Panc1 (cell line): Measurements from ENCODE around the gene ADCYAP1R1.

Experiments used
- POLR2AphosphoS5 ChIP-seq: IDR thresholded peaks from 2 replicates; pipeline ENCODE4 v1.6.1; 2012; ENCODE audit warnings: mild to moderate bottlenecking, low read depth, low read length, moderate library complexity
- TCF7L2 ChIP-seq: IDR thresholded peaks from 2 replicates; pipeline ENCODE4 v1.6.1; 2011; ENCODE audit warnings: mild to moderate bottlenecking, low read depth, low read length, inconsistent platforms
- TF ChIP-seq, protein P1 (sequence below): fragments of 450-650 bp; IDR thresholded peaks from 2 replicates; pipeline ENCODE4 v1.5.1; 2017; ENCODE audit warnings: mild to moderate bottlenecking
- TF ChIP-seq, protein P2 (sequence below), 2 experiments: IDR thresholded peaks; 2 replicates each; pipeline ENCODE4 v1.6.1; 2011 to 2012; ENCODE audit warnings: low read depth in 2 of 2, control low read depth in 1 of 2, low read length in 1 of 2, mild to moderate bottlenecking in 1 of 2, moderate library complexity in 1 of 2; ENCODE audit not compliant: insufficient read depth in 1 of 2

DNA sequence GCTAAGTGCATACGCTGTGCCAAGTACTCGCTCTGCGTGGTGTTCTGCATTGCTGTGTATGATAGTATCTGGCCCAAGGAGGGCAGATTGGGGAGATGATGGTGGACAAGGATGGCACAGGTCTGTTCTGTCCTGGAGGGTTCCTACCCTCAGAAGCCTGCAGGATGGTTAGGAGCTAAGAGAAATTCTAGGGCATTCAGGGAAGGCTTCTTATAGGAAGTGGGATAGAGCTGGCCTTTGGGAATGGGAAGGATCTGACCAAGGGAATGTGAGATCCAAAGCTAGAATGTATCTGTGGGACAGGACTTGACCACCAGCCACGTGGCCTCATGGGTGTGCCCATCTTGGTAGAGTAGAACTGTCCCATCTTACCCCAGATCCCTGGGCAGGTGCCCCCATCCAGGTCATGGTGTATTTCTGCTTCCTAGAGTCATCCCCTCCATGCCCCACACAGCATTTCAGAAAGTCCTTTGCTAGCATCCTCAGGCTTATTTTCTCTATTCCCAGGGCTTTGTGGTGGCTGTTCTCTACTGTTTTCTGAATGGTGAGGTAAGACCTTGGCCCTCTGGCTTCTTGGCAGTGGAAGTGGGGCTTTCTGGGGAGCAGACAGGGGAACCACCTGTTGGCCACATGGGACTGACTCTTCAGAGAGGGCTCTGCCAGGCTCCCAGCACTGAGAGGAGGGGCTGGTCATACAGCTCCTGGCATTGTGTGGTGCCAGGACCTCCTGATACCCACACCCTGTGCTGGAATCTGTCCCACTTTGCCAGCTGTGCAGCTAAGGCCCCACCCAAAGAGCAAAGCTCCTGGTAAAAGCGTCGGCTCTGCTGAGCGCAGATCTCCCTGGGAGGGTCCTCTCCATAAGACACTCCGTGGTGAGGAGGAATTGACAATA, 52.5 kb downstream of the ADCYAP1R1 start:
- TF ChIP-seq TCF7L2 = no peak
- TF ChIP-seq, protein P1, sequence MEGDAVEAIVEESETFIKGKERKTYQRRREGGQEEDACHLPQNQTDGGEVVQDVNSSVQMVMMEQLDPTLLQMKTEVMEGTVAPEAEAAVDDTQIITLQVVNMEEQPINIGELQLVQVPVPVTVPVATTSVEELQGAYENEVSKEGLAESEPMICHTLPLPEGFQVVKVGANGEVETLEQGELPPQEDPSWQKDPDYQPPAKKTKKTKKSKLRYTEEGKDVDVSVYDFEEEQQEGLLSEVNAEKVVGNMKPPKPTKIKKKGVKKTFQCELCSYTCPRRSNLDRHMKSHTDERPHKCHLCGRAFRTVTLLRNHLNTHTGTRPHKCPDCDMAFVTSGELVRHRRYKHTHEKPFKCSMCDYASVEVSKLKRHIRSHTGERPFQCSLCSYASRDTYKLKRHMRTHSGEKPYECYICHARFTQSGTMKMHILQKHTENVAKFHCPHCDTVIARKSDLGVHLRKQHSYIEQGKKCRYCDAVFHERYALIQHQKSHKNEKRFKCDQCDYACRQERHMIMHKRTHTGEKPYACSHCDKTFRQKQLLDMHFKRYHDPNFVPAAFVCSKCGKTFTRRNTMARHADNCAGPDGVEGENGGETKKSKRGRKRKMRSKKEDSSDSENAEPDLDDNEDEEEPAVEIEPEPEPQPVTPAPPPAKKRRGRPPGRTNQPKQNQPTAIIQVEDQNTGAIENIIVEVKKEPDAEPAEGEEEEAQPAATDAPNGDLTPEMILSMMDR = no peak
- TF ChIP-seq POLR2AphosphoS5 = no peak
- TF ChIP-seq, protein P2, sequence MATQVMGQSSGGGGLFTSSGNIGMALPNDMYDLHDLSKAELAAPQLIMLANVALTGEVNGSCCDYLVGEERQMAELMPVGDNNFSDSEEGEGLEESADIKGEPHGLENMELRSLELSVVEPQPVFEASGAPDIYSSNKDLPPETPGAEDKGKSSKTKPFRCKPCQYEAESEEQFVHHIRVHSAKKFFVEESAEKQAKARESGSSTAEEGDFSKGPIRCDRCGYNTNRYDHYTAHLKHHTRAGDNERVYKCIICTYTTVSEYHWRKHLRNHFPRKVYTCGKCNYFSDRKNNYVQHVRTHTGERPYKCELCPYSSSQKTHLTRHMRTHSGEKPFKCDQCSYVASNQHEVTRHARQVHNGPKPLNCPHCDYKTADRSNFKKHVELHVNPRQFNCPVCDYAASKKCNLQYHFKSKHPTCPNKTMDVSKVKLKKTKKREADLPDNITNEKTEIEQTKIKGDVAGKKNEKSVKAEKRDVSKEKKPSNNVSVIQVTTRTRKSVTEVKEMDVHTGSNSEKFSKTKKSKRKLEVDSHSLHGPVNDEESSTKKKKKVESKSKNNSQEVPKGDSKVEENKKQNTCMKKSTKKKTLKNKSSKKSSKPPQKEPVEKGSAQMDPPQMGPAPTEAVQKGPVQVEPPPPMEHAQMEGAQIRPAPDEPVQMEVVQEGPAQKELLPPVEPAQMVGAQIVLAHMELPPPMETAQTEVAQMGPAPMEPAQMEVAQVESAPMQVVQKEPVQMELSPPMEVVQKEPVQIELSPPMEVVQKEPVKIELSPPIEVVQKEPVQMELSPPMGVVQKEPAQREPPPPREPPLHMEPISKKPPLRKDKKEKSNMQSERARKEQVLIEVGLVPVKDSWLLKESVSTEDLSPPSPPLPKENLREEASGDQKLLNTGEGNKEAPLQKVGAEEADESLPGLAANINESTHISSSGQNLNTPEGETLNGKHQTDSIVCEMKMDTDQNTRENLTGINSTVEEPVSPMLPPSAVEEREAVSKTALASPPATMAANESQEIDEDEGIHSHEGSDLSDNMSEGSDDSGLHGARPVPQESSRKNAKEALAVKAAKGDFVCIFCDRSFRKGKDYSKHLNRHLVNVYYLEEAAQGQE (IDR thresholded peaks at IDR 0.05; ENCODE audit: insufficient read depth in 1 of 2, low read depth in 2 of 2, low read length in 1 of 2) = no peak
